Right kidney (tissue), 1 donor: ENCODE data around the gene ZNF239.
"Not testable (repeated sequence)": the region's sequence is repeated elsewhere in the genome, so short reads cannot be mapped to it uniquely, and the experiment has no call there.

Source experiments
- DNase-seq: peaks from one replicate; pipeline ENCODE4 v3.0.0-alpha.2; 2016

Gene ZNF239

GRCh38 chr10:43584051-43584450, 9.6 kb upstream of the ZNF239 start:
- no peak for DNase-seq

- DNase-seq, result no peak
Observed at GRCh38 chr10:43576580-43576979, 2.2 kb upstream of the ZNF239 start.

- no peak for DNase-seq
Observed at GRCh38 chr10:43576062-43576461, 1.6 kb upstream of the ZNF239 start.

- DNase-seq, result no peak
Observed at GRCh38 chr10:43574906-43575305, 490 bp upstream of the ZNF239 start.

GRCh38 chr10:43573250-43574000, 991 bp downstream of the ZNF239 start:
- no peak for DNase-seq

- DNase-seq, result no peak
Observed at GRCh38 chr10:43570971-43571370, 3.4 kb downstream of the ZNF239 start.

- no peak for DNase-seq
Observed at GRCh38 chr10:43569681-43570080, 4.7 kb downstream of the ZNF239 start.

GRCh38 chr10:43557214-43557613, 17.2 kb downstream of the ZNF239 start:
- DNase-seq, result no peak

GRCh38 chr10:43543746-43544145, 30.7 kb downstream of the ZNF239 start:
- DNase-seq, result not testable (repeated sequence)

GRCh38 chr10:43524434-43525247, 49.8 kb downstream of the ZNF239 start:
- DNase-seq, result peak; percentile 5
